ENCODE data around the gene KRI1. TPM values are rescaled to one million over a fixed set of nuclear protein-coding genes. Genes with fewer than 3 reads are reported as not detected.

Gene KRI1
- total and polyA plus RNA-seq, 10 donors: 24.9 to 43.3 (median 31.7) TPM

DNA sequence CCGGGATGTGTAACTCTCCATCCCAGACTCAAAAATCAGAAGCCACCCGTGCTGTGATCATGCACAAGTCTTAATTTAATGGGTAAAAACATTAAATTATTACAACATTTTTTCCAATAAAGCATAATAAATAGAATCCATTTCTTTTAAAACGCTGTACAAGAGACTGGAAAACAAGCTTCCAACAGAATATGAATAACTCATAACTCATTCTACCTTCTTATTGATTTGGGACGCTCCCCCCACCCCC, 523 bp upstream of the KRI1 start:
- H3K4me1 ChIP-seq: peaks cover 28 to 76% (median 47%) of the 10 kb centered on the region in 6 donors
- H3K4me3 ChIP-seq: peak overlapping the region; percentile 8 to 98 (median 89)
- no peaks in the 10 kb centered on the region for H3K27me3 ChIP-seq (replicated peaks in 1 of 7)
- intact Hi-C loops (cut with DNase I; ENCODE audit: low total_unique reads): loop anchor here (5.0 kb wide), 1 partner anchor 64 kb away; the partner anchor contains the start of gene KEAP1
- H3K27ac ChIP-seq: peak overlapping the region; percentile 69 to 98 (median 94)
- peaks cover 0 to 36% (median 9%) of the 10 kb centered on the region in 6 donors for H3K36me3 ChIP-seq
- H3K9me3 ChIP-seq: no peaks in the 10 kb centered on the region
- TF ChIP-seq POLR2A (IDR thresholded peaks at IDR 0.05) (no peak), POLR2AphosphoS5 (IDR thresholded peaks at IDR 0.05) (no peak)
- TF ChIP-seq, protein P1, sequence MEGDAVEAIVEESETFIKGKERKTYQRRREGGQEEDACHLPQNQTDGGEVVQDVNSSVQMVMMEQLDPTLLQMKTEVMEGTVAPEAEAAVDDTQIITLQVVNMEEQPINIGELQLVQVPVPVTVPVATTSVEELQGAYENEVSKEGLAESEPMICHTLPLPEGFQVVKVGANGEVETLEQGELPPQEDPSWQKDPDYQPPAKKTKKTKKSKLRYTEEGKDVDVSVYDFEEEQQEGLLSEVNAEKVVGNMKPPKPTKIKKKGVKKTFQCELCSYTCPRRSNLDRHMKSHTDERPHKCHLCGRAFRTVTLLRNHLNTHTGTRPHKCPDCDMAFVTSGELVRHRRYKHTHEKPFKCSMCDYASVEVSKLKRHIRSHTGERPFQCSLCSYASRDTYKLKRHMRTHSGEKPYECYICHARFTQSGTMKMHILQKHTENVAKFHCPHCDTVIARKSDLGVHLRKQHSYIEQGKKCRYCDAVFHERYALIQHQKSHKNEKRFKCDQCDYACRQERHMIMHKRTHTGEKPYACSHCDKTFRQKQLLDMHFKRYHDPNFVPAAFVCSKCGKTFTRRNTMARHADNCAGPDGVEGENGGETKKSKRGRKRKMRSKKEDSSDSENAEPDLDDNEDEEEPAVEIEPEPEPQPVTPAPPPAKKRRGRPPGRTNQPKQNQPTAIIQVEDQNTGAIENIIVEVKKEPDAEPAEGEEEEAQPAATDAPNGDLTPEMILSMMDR (IDR thresholded peaks at IDR 0.05 in 8 of 11, conservative IDR thresholded peaks at IDR 0.05 in 3 of 11): no peak
- 0 to 1% (median 0%) methylated on average over 4 of the region's 4 CpGs for WGBS, 5 donors
- no peak for DNase-seq

DNA sequence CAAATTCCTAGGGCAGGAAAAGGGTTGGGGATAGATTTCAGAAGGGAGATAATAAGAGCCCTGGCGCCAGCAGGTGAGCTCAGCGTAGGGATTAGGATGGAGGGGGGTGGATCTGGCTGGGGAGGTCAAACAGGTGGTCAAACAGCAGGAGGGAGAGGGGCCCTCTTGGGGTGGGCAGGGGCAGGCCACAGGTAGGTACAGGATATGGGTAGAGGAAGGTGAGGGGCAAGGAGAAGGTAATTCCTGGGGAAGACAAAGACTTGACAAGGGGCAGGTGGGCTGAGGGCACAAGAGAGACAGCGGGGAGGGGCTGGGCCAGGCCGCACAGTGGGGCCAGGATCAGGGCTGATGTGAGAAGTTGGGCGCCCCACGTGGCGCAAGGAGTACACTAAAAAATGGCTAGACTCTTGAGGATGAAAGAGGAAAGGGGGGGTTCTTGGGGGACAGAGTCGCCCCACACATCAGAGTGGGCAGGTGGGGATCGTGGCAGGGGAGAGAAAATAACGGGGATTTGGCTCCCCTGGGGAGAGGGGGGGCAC, 713 bp downstream of the KRI1 start:
- Histone ChIP-seq H3K27me3 (replicated peaks in 1 of 7) (no peaks in the 10 kb centered on the region), H3K9me3 (no peaks in the 10 kb centered on the region), H3K27ac (peak overlapping the region; percentile 50 to 98 (median 94)), H3K4me3 (peak overlapping the region; percentile 77 to 98 (median 89)), H3K36me3 (peaks cover 0 to 48% (median 21%) of the 10 kb centered on the region in 6 donors), H3K4me1 (peaks cover 28 to 76% (median 47%) of the 10 kb centered on the region in 6 donors)
- no peak for TF ChIP-seq POLR2AphosphoS5 (IDR thresholded peaks at IDR 0.05)
- TF ChIP-seq POLR2A (IDR thresholded peaks at IDR 0.05): no peak
- TF ChIP-seq, protein P1 (IDR thresholded peaks at IDR 0.05 in 8 of 11, conservative IDR thresholded peaks at IDR 0.05 in 3 of 11): no peak
- DNase-seq: no peak
- intact Hi-C loops (cut with DNase I; ENCODE audit: low total_unique reads): loop anchor here (5.0 kb wide), 1 partner anchor 63 kb away; the partner anchor contains the start of gene KEAP1
- 10 to 17% (median 16%) methylated on average over 10 of the region's 10 CpGs for WGBS, 5 donors

DNA sequence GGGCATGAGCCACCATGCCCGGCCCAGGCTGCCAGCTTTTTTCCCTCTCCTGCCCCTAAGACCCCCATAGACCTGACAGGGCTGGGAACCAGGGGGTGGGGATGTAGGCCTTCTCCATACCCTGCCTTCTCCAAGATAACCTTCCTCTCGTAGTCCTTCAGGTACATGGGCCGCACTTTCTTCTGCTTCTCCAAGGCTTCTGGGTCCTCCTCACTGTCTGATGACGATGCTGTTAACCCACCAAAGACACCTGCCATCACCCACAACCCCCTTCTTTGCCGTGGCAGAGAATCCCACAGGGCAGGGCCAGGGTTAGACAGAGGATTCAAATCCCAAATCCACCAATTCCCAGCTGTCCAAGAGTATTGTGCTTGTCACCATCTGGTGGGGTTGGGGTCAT, 3.2 kb downstream of the KRI1 start:
- H3K27ac ChIP-seq: no peak overlapping the region
- no peak for TF ChIP-seq POLR2AphosphoS5 (IDR thresholded peaks at IDR 0.05)
- TF ChIP-seq, protein P1 (IDR thresholded peaks at IDR 0.05 in 8 of 11, conservative IDR thresholded peaks at IDR 0.05 in 3 of 11): no peak
- TF ChIP-seq POLR2A (IDR thresholded peaks at IDR 0.05): no peak
- DNase-seq: no peak
- peaks cover 0 to 73% (median 46%) of the 10 kb centered on the region in 6 donors for H3K36me3 ChIP-seq
- 89 to 94% (median 91%) methylated on average over 5 of the region's 5 CpGs for WGBS, 5 donors
- H3K4me1 ChIP-seq: peaks cover 21 to 57% (median 29%) of the 10 kb centered on the region in 6 donors
- intact Hi-C loops (cut with DNase I; ENCODE audit: low total_unique reads): no loop called here
- H3K4me3 ChIP-seq: no peak overlapping the region
- no peaks in the 10 kb centered on the region for H3K9me3 ChIP-seq
- H3K27me3 ChIP-seq (replicated peaks in 1 of 7): no peaks in the 10 kb centered on the region

DNA sequence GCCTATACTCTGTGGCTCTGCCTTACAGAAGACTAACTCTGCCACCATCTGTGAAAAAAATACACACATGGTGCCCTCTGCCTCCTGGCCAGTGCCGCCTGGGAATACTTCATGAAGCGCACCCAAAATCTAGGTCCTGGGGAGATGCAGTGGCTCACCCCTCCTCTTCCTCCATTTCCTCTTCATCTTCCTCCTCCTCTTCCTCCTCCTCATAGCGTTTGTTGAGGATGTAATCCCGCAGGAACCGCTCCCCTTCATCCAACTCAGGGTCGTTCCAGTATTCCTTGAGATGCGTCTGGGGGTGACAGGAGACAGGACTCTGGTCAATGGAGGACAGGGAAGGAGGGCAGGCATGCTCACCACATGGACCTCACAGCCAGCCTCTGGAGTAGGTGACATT, 5.7 kb downstream of the KRI1 start:
- Histone ChIP-seq H3K27me3 (replicated peaks in 1 of 7) (no peaks in the 10 kb centered on the region), H3K27ac (no peak overlapping the region), H3K4me3 (no peak overlapping the region), H3K4me1 (peaks cover 8 to 55% (median 19%) of the 10 kb centered on the region in 6 donors), H3K36me3 (peaks cover 0 to 92% (median 70%) of the 10 kb centered on the region in 6 donors), H3K9me3 (no peaks in the 10 kb centered on the region)
- 82 to 90% (median 89%) methylated on average over 7 of the region's 7 CpGs for WGBS, 5 donors
- intact Hi-C loops (cut with DNase I; ENCODE audit: low total_unique reads): no loop called here
- DNase-seq: no peak
- TF ChIP-seq POLR2AphosphoS5 (IDR thresholded peaks at IDR 0.05) (no peak), POLR2A (IDR thresholded peaks at IDR 0.05) (no peak)
- TF ChIP-seq, protein P1 (IDR thresholded peaks at IDR 0.05 in 8 of 11, conservative IDR thresholded peaks at IDR 0.05 in 3 of 11): no peak
